ENCODE measurements around the gene SNRNP70. TPM values are rescaled to one million over a fixed set of nuclear protein-coding genes. Genes with fewer than 3 reads are reported as not detected.
A peak's percentile ranks its signal among the peaks of the same experiment; 100 is the strongest.

Gene SNRNP70
- total and polyA plus RNA-seq, 3 donors from 2014 or later = 184 to 484 (median 422) TPM

DNA sequence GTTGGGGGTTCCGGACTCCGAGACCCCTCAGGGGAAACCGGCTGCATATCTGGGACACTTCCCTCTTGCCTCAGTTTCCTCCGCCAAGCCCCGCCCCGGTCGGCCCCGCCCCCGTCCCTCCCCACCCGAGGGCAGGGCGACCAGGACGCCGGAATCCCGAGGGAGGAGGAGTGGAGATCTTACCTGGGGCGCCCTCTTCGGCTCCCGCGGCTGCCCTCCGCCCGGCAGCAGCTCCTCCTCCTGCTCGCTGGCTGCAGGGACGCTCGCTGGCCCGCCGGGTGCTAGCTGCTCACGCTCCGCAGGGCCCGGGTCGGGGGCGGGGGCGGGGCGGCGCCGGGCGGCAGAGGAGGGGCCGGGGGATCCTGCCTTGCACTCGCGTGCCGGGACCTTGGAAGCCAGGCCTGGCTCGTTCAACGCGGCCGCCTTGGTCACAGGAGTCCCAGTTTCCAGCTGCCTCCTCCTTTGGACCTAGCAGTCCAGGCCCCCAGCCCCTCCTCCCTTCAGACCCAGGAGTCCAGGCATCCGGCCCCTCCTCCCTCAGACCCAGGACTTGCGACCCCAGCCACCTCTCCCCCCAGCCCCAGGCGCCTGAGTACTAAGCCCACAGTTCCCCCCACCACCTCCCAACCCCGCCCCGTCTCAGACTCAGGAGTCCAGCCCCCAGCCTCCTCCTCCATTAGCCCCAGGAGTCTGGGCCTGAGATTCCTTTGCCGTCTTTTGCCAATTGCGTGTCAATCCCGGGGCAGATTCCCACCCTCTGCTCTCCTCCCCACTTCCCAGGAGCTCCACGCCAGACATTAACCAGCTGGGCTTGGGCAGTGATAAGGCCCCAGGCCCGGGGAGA is 20.3 kb upstream of the SNRNP70 start, which contains the start of gene NTF4:
TSS of gene NTF4 (minus strand) at position 51 of the 844 bp plus-strand sequence. CDS start 2,821 bp downstream, outside the sequence.
- no peak for TF ChIP-seq POLR2A (IDR thresholded peaks at IDR 0.05)
- TF ChIP-seq CTCF (IDR thresholded peaks at IDR 0.05) = no peak
- Histone ChIP-seq H3K36me3 (ENCODE audit: low read depth, missing control alignments) (no peaks in the 10 kb centered on the region), H3K9me3 (no peaks in the 10 kb centered on the region), H3K4me3 (peak within 1 kb of the TSS; percentile 18 to 27), H3K4me1 (peaks cover 13% of the 10 kb centered on the region), H3K27ac (no peak within 1 kb of the TSS), H3K27me3 (no peaks in the 10 kb centered on the region)
- intact Hi-C loops (cut with DNase I; ENCODE audit: low total_unique reads) = no loop called here
- WGBS, 2 donors = 5 to 19% methylated on average over 7 to 45 of the region's 53 CpGs
- no peak for DNase-seq

GRCh38 chr19:49065905-49066512 is 19.2 kb upstream of the SNRNP70 start:
- intact Hi-C loops (cut with DNase I; ENCODE audit: low total_unique reads) = no loop called here
- no peaks in the 10 kb centered on the region for H3K9me3 ChIP-seq
- no peak for TF ChIP-seq POLR2A (IDR thresholded peaks at IDR 0.05)
- TF ChIP-seq CTCF (IDR thresholded peaks at IDR 0.05) = no peak
- no peaks in the 10 kb centered on the region for H3K36me3 ChIP-seq (ENCODE audit: low read depth, missing control alignments)
- H3K27me3 ChIP-seq = no peaks in the 10 kb centered on the region
- H3K4me1 ChIP-seq = peaks cover 13% of the 10 kb centered on the region
- H3K4me3 ChIP-seq = no peak overlapping the region
- DNase-seq = no peak
- H3K27ac ChIP-seq = no peak overlapping the region
- 57 to 65% methylated on average over 13 of the region's 13 CpGs for WGBS, 2 donors

GRCh38 chr19:49067554-49067953 is 17.7 kb upstream of the SNRNP70 start:
- TF ChIP-seq CTCF (IDR thresholded peaks at IDR 0.05) (no peak), POLR2A (IDR thresholded peaks at IDR 0.05) (no peak)
- Histone ChIP-seq H3K4me3 (no peak overlapping the region), H3K27ac (no peak overlapping the region), H3K4me1 (peaks cover 13% of the 10 kb centered on the region), H3K27me3 (no peaks in the 10 kb centered on the region), H3K9me3 (no peaks in the 10 kb centered on the region), H3K36me3 (ENCODE audit: low read depth, missing control alignments) (no peaks in the 10 kb centered on the region)
- no peak for DNase-seq
- intact Hi-C loops (cut with DNase I; ENCODE audit: low total_unique reads) = no loop called here
- WGBS, 2 donors = 53 to 68% methylated on average over 3 of the region's 3 CpGs

DNA sequence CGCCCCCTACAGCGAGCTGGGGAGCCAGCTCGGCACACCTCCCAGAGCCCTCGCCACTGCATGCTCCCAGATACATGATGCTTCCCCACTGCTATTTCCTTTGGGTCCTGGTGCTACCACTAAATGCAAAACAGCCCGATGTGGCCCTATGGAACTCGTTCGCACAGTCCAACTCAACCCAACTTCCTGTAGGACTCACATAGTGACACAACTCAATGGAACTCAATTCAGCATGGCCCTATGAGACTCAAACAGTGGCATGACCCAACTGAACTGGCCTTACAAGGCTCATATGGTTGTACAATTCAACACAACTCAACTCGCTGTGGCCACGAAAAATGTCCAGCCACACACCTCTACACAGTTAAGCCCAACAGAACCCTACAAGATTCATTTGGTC is 16.2 kb upstream of the SNRNP70 start:
- no peaks in the 10 kb centered on the region for H3K9me3 ChIP-seq
- DNase-seq = no peak
- TF ChIP-seq POLR2A (IDR thresholded peaks at IDR 0.05) = no peak
- no peak for TF ChIP-seq CTCF (IDR thresholded peaks at IDR 0.05)
- no peak overlapping the region for H3K27ac ChIP-seq
- WGBS, 2 donors = 92 to 95% methylated on average over 9 of the region's 9 CpGs
- intact Hi-C loops (cut with DNase I; ENCODE audit: low total_unique reads) = no loop called here
- no peak overlapping the region for H3K4me3 ChIP-seq
- no peaks in the 10 kb centered on the region for H3K36me3 ChIP-seq (ENCODE audit: low read depth, missing control alignments)
- H3K4me1 ChIP-seq = peaks cover 13% of the 10 kb centered on the region
- H3K27me3 ChIP-seq = no peaks in the 10 kb centered on the region
